Measurements from ENCODE around the gene BANK1. TPM values are rescaled to one million over a fixed set of nuclear protein-coding genes. Genes with fewer than 3 reads are reported as not detected.

Gene BANK1
- total RNA-seq, 2 experiments from 2014 or later = 0.20 to 0.22 TPM

- H3K4me3 ChIP-seq (ENCODE audit: low read length) = no peak overlapping the region
- H3K27me3 ChIP-seq (ENCODE audit: control insufficient read depth in 1 of 2, insufficient read depth in 2 of 2, low read length in 2 of 2) = no peaks in the 10 kb centered on the region
- ChIA-PET CTCF (no interaction called here), POLR2A (no interaction called here)
- no peaks in the 10 kb centered on the region for H3K9me3 ChIP-seq (ENCODE audit: control insufficient read depth in 1 of 2, insufficient read depth in 1 of 2, low read length in 2 of 2)
- H3K4me3 Mint-ChIP-seq = no peak overlapping the region
- no peaks in the 10 kb centered on the region for H3K4me1 Mint-ChIP-seq (ENCODE audit: low read depth)
- DNase-seq = no peak
- no peaks in the 10 kb centered on the region for H3K27me3 Mint-ChIP-seq
- H3K27ac Mint-ChIP-seq = no peak overlapping the region
- H3K9me3 Mint-ChIP-seq = peaks cover 4% of the 10 kb centered on the region
- ATAC-seq (ENCODE audit: poor library complexity) = no peak
- no peak for TF ChIP-seq CTCF (IDR thresholded peaks at IDR 0.05)
- H3K4me1 ChIP-seq (ENCODE audit: insufficient read depth, low read length) = no peaks in the 10 kb centered on the region
- intact Hi-C loops (cut with DNase I, micrococcal nuclease) = no loop called here
- no peaks in the 10 kb centered on the region for H3K36me3 ChIP-seq (ENCODE audit: insufficient read depth, low read length)
- H3K27ac ChIP-seq (ENCODE audit: low read depth in 1 of 2, low read length in 2 of 2) = no peak overlapping the region
- no peaks in the 10 kb centered on the region for H3K36me3 Mint-ChIP-seq (ENCODE audit: low read depth)
These were observed 75.1 kb downstream of the BANK1 start for GRCh38 chr4:101865501-101866062.

- DNase-seq (no peak), ATAC-seq (ENCODE audit: poor library complexity) (no peak)
- Histone ChIP-seq H3K27me3 (ENCODE audit: control insufficient read depth in 1 of 2, insufficient read depth in 2 of 2, low read length in 2 of 2) (peaks cover 0 to 7% of the 10 kb centered on the region in 2 experiments), H3K9me3 (ENCODE audit: control insufficient read depth in 1 of 2, insufficient read depth in 1 of 2, low read length in 2 of 2) (no peaks in the 10 kb centered on the region), H3K36me3 (ENCODE audit: insufficient read depth, low read length) (no peaks in the 10 kb centered on the region), H3K27ac (ENCODE audit: low read depth in 1 of 2, low read length in 2 of 2) (no peak overlapping the region), H3K4me3 (ENCODE audit: low read length) (no peak overlapping the region), H3K4me1 (ENCODE audit: insufficient read depth, low read length) (no peaks in the 10 kb centered on the region)
- ChIA-PET CTCF (interaction anchor here (0.9 kb wide), 1 partner anchor 17 kb away, joined by 3 read pairs; no protein-coding TSS in a partner anchor), POLR2A (no interaction called here)
- Mint-ChIP-seq H3K4me3 (no peak overlapping the region), H3K9me3 (no peaks in the 10 kb centered on the region), H3K27me3 (peaks cover 20% of the 10 kb centered on the region), H3K36me3 (ENCODE audit: low read depth) (no peaks in the 10 kb centered on the region), H3K4me1 (ENCODE audit: low read depth) (no peaks in the 10 kb centered on the region), H3K27ac (no peak overlapping the region)
- intact Hi-C loops (cut with DNase I, micrococcal nuclease) = no loop called here
- TF ChIP-seq CTCF (IDR thresholded peaks at IDR 0.05) = no peak
These were observed 80.3 kb downstream of the BANK1 start for GRCh38 chr4:101870874-101871273.

GRCh38 chr4:101871962-101872676, 81.6 kb downstream of the BANK1 start:
- Histone ChIP-seq H3K36me3 (ENCODE audit: insufficient read depth, low read length) (no peaks in the 10 kb centered on the region), H3K27ac (ENCODE audit: low read depth in 1 of 2, low read length in 2 of 2) (no peak overlapping the region), H3K9me3 (ENCODE audit: control insufficient read depth in 1 of 2, insufficient read depth in 1 of 2, low read length in 2 of 2) (no peaks in the 10 kb centered on the region), H3K4me3 (ENCODE audit: low read length) (no peak overlapping the region), H3K27me3 (ENCODE audit: control insufficient read depth in 1 of 2, insufficient read depth in 2 of 2, low read length in 2 of 2) (peaks cover 0 to 7% of the 10 kb centered on the region in 2 experiments), H3K4me1 (ENCODE audit: insufficient read depth, low read length) (no peaks in the 10 kb centered on the region)
- no peaks in the 10 kb centered on the region for H3K36me3 Mint-ChIP-seq (ENCODE audit: low read depth)
- no peak overlapping the region for H3K4me3 Mint-ChIP-seq
- H3K9me3 Mint-ChIP-seq = no peaks in the 10 kb centered on the region
- no peak overlapping the region for H3K27ac Mint-ChIP-seq
- no peak for TF ChIP-seq CTCF (IDR thresholded peaks at IDR 0.05)
- H3K4me1 Mint-ChIP-seq (ENCODE audit: low read depth) = no peaks in the 10 kb centered on the region
- no peak for ATAC-seq (ENCODE audit: poor library complexity)
- ChIA-PET POLR2A (no interaction called here), CTCF (no interaction called here)
- peaks cover 26% of the 10 kb centered on the region for H3K27me3 Mint-ChIP-seq
- intact Hi-C loops (cut with DNase I, micrococcal nuclease) = no loop called here
- DNase-seq = no peak

Measured in CD4-positive, alpha-beta T cell (primary cell).